Measurements from ENCODE around the gene SLC26A4. TPM values are rescaled to one million over a fixed set of nuclear protein-coding genes. Genes with fewer than 3 reads are reported as not detected.

The SLC26A4 gene
- total and polyA plus RNA-seq, 10 of the 15 experiments (the other 5 are each of a cell fraction or from before 2014, with no cell fraction given): 0.01 to 0.18 (median 0.08) TPM; not detected in 5

GRCh38 chr7:107643407-107643806 is 17.2 kb upstream of the SLC26A4 start:
- H3K4me3 ChIP-seq: no peak overlapping the region
- no peak overlapping the region for H3K4me2 ChIP-seq (ENCODE audit: control insufficient read depth, insufficient read depth)
- POLR2A ChIA-PET: no interaction called here
- BruUV-seq (replicated peaks): no TSS peak
- ATAC-seq (no peak), FAIRE-seq (no peak), DNase-seq (ENCODE audit: low read depth, low spot score) (no peak)
- intact Hi-C loops (cut with micrococcal nuclease; ENCODE audit: unreplicated experiment): no loop called here
- peaks cover 14% of the 10 kb centered on the region for H3K4me1 ChIP-seq (ENCODE audit: control insufficient read depth, insufficient read depth, low read length)
- no peaks in the 10 kb centered on the region for H3K36me3 ChIP-seq (ENCODE audit: control insufficient read depth in 2 of 2, insufficient read depth in 2 of 2, low read length in 1 of 2)
- RAD21 ChIA-PET (ENCODE audit: unreplicated experiment): no interaction called here
- H3K27me3 ChIP-seq (replicated peaks in 1 of 2; ENCODE audit: control insufficient read depth in 2 of 2, insufficient read depth in 2 of 2, low read length in 1 of 2): peaks cover 0 to 3% of the 10 kb centered on the region in 2 experiments; a peak in 1 of 4 replicates
- no peaks in the 10 kb centered on the region for H4K20me1 ChIP-seq (ENCODE audit: control insufficient read depth, insufficient read depth)
- SMC1A ChIA-PET (ENCODE audit: uncharacterized antibody, unreplicated experiment): interaction anchor here (0.6 kb wide), 1 partner anchor 682 kb away, joined by 3 read pairs; no protein-coding TSS in a partner anchor
- in situ Hi-C loops (cut with MboI): no loop called here
- H3K9me3 ChIP-seq (replicated peaks; ENCODE audit: control insufficient read depth, insufficient read depth, low read length): peaks cover 5% of the 10 kb centered on the region; the same call in 2 of the 3 replicates
- no peak overlapping the region for H3K9ac ChIP-seq (ENCODE audit: control insufficient read depth, insufficient read depth, low read length)
- CTCF ChIA-PET: interaction anchor here (0.6 kb wide), 1 partner anchor 43 kb away, joined by 3 read pairs; no protein-coding TSS in a partner anchor
- H3K79me2 ChIP-seq (ENCODE audit: control insufficient read depth, insufficient read depth, low read length): no peaks in the 10 kb centered on the region
- WGBS (ENCODE audit: insufficient coverage, insufficient replicate concordance, low lambda C conversion rate, missing lambda C conversion rate): 0% methylated on average over 1 of the region's 1 CpG
- H2AFZ ChIP-seq (ENCODE audit: control insufficient read depth, low read depth, low read length): no peak overlapping the region
- H3K27ac ChIP-seq (ENCODE audit: control insufficient read depth, insufficient read depth): no peak overlapping the region
- TF ChIP-seq, protein P1, sequence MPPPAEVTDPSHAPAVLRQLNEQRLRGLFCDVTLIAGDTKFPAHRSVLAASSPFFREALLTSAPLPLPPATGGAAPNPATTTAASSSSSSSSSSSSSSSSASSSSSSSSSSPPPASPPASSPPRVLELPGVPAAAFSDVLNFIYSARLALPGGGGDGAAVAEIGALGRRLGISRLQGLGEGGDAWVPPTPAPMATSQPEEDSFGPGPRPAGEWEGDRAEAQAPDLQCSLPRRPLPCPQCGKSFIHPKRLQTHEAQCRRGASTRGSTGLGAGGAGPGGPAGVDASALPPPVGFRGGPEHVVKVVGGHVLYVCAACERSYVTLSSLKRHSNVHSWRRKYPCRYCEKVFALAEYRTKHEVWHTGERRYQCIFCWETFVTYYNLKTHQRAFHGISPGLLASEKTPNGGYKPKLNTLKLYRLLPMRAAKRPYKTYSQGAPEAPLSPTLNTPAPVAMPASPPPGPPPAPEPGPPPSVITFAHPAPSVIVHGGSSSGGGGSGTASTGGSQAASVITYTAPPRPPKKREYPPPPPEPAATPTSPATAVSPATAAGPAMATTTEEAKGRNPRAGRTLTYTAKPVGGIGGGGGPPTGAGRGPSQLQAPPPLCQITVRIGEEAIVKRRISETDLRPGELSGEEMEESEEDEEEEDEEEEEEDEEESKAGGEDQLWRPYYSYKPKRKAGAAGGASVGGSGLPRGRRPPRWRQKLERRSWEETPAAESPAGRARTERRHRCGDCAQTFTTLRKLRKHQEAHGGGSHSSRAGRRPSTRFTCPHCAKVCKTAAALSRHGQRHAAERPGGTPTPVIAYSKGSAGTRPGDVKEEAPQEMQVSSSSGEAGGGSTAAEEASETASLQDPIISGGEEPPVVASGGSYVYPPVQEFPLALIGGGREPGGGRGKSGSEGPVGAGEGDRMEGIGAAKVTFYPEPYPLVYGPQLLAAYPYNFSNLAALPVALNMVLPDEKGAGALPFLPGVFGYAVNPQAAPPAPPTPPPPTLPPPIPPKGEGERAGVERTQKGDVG (CRISPR knock-in tag; IDR thresholded peaks at IDR 0.05): no peak
- no peak for TF ChIP-seq ZNF384 (IDR thresholded peaks at IDR 0.05; ENCODE audit: borderline replicate concordance, low read depth, low read length)
- no peak for TF ChIP-seq RUNX3 (IDR thresholded peaks at IDR 0.05; ENCODE audit: low read length)
- TF ChIP-seq EP300 (IDR thresholded peaks at IDR 0.05; ENCODE audit: borderline replicate concordance in 1 of 2, control insufficient read depth in 1 of 2, low read depth in 2 of 2, low read length in 2 of 2): no peak
- TF ChIP-seq SIX5 (IDR thresholded peaks at IDR 0.05; ENCODE audit: low read depth, low read length, severe bottlenecking): no peak
- TF ChIP-seq RFX5 (IDR thresholded peaks at IDR 0.05; ENCODE audit: low read depth, low read length): no peak
- TF ChIP-seq MYC (IDR thresholded peaks at IDR 0.05; ENCODE audit: insufficient read depth, insufficient read length, insufficient replicate concordance, low read length, severe bottlenecking): no peak
- TF ChIP-seq RELA (IDR thresholded peaks at IDR 0.05; ENCODE audit: borderline replicate concordance, partially characterized antibody): no peak
- no peak for TF ChIP-seq MTA3 (IDR thresholded peaks at IDR 0.05; ENCODE audit: borderline replicate concordance, low read length)
- TF ChIP-seq EGR1 (IDR thresholded peaks at IDR 0.05; ENCODE audit: borderline replicate concordance in 1 of 2, low read depth in 2 of 2, low read length in 2 of 2): no peak
- TF ChIP-seq, protein P2, sequence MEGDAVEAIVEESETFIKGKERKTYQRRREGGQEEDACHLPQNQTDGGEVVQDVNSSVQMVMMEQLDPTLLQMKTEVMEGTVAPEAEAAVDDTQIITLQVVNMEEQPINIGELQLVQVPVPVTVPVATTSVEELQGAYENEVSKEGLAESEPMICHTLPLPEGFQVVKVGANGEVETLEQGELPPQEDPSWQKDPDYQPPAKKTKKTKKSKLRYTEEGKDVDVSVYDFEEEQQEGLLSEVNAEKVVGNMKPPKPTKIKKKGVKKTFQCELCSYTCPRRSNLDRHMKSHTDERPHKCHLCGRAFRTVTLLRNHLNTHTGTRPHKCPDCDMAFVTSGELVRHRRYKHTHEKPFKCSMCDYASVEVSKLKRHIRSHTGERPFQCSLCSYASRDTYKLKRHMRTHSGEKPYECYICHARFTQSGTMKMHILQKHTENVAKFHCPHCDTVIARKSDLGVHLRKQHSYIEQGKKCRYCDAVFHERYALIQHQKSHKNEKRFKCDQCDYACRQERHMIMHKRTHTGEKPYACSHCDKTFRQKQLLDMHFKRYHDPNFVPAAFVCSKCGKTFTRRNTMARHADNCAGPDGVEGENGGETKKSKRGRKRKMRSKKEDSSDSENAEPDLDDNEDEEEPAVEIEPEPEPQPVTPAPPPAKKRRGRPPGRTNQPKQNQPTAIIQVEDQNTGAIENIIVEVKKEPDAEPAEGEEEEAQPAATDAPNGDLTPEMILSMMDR (IDR thresholded peaks at IDR 0.05 in 2 of 3, conservative IDR thresholded peaks at IDR 0.05 in 1 of 3; ENCODE audit: control insufficient read depth in 2 of 3, extremely low read depth in 1 of 3, insufficient read depth in 1 of 3, low read depth in 3 of 3, low read length in 3 of 3): no peak
- no peak for TF ChIP-seq SKIL (IDR thresholded peaks at IDR 0.05; ENCODE audit: low read depth, poor library complexity, severe bottlenecking)
- no peak for TF ChIP-seq BRCA1 (IDR thresholded peaks at IDR 0.05; ENCODE audit: low read depth, low read length)
- no peak for TF ChIP-seq ASH2L (IDR thresholded peaks at IDR 0.05; ENCODE audit: borderline replicate concordance, low read depth)
- TF ChIP-seq SUPT20H (IDR thresholded peaks at IDR 0.05; ENCODE audit: borderline replicate concordance, control insufficient read depth, low read depth, low read length): no peak
- TF ChIP-seq FOXK2 (IDR thresholded peaks at IDR 0.05): no peak
- no peak for TF ChIP-seq IKZF1 (conservative IDR thresholded peaks at IDR 0.05)
